GM13977 (cell line): ENCODE results near the gene GMDS.
A peak's percentile ranks its signal among the peaks of the same experiment; 100 is the strongest.

Source experiments
- DNase-seq: peaks from one replicate; pipeline ENCODE4 v3.0.0; 2012; ENCODE audit warnings: low spot score
- CTCF ChIP-seq: IDR thresholded peaks from 2 replicates; pipeline ENCODE4 v1.5.1; 2012; ENCODE audit warnings: mild to moderate bottlenecking, control low read depth; ENCODE audit not compliant: insufficient read depth; ENCODE audit errors: extremely low read depth, missing control alignments
- in situ Hi-C: fragments of 300-500 bp; cut with MboI; formaldehyde crosslinking; loops from one replicate; pipeline ENCODE4 v1.12.0; 2022; ENCODE audit warnings: low sequenced_read_pairs, low pct_unique_long_range_greater_than_20kb, mixed read lengths, inconsistent platforms; ENCODE audit not compliant: unreplicated experiment

Gene GMDS

GRCh38 chr6:2094642-2095041, 150.8 kb downstream of the GMDS start:
- in situ Hi-C loops = no loop called here
- DNase-seq = no peak
- no peak for TF ChIP-seq CTCF

GRCh38 chr6:2086326-2086965, 159.0 kb downstream of the GMDS start:
- in situ Hi-C loops = no loop called here
- no peak for DNase-seq
- no peak for TF ChIP-seq CTCF

GRCh38 chr6:2085657-2086056, 159.7 kb downstream of the GMDS start:
- in situ Hi-C loops = no loop called here
- DNase-seq = no peak
- TF ChIP-seq CTCF = no peak

GRCh38 chr6:2081155-2082138, 164.0 kb downstream of the GMDS start:
- no peak for TF ChIP-seq CTCF
- in situ Hi-C loops = no loop called here
- DNase-seq = peak; percentile 45

GRCh38 chr6:2078888-2079287, 166.5 kb downstream of the GMDS start:
- no peak for DNase-seq
- in situ Hi-C loops = no loop called here
- no peak for TF ChIP-seq CTCF

- in situ Hi-C loops = no loop called here
- no peak for TF ChIP-seq CTCF
Observed at GRCh38 chr6:2077826-2078225, 167.6 kb downstream of the GMDS start.

More at GRCh38 chr6:2077826-2078225, 167.6 kb downstream of the GMDS start:
- DNase-seq = no peak
